Sigmoid colon (tissue), 7 donors: ENCODE data around the gene PRKD2. TPM values are rescaled to one million over a fixed set of nuclear protein-coding genes. Genes with fewer than 3 reads are reported as not detected.
"Not testable (repeated sequence)": the region's sequence is repeated elsewhere in the genome, so short reads cannot be mapped to it uniquely, and the experiment has no call there.

Experiments
- DNase-seq: peaks from one replicate; pipeline ENCODE4 v3.0.0-alpha.2; 2019
- H3K27ac ChIP-seq, 4 donors: fragments of 200-600 bp; sonication (generic); one replicate each; pipeline ENCODE4 v1.5.1; 2016 to 2019; ENCODE audit warnings: mild to moderate bottlenecking in 1 of 4
- H3K27me3 ChIP-seq, 3 donors: fragments of 200-600 bp; sonication (generic); one replicate each; pipeline ENCODE4 v1.5.1; 2019; ENCODE audit warnings: mild to moderate bottlenecking in 1 of 3
- H3K36me3 ChIP-seq, 4 donors: fragments of 200-600 bp; sonication (generic); one replicate each; pipeline ENCODE4 v1.5.1; 2016 to 2019
- H3K4me1 ChIP-seq, 4 donors: fragments of 200-600 bp; sonication (generic); one replicate each; pipeline ENCODE4 v1.5.1; 2017 to 2019
- H3K4me3 ChIP-seq, 4 donors: fragments of 200-600 bp; sonication (generic); one replicate each; pipeline ENCODE4 v1.5.1; 2017 to 2019; ENCODE audit warnings: mild to moderate bottlenecking in 2 of 4, moderate library complexity in 1 of 4
- H3K9me3 ChIP-seq, 4 donors: fragments of 200-600 bp in 3 of 4; sonication (generic) in 3 of 4; one replicate each; pipeline versions ENCODE4 v1.5.1 to v1.6.1; 2013 to 2019
- CTCF ChIP-seq, 4 experiments: fragments of 450-650 bp in 3 of 4; fragments of 200-600 bp in 1 of 4; IDR thresholded peaks; one replicate each; pipeline ENCODE4 v1.5.1; 2016 to 2019; ENCODE audit warnings: antibody characterized with exemption in 4 of 4, mild to moderate bottlenecking in 3 of 4, moderate library complexity in 2 of 4
- EP300 ChIP-seq, 4 donors: sonication (generic); formaldehyde crosslinking; IDR thresholded peaks; one replicate each; pipeline ENCODE4 v1.6.1; 2017; ENCODE audit warnings: antibody characterized with exemption in 4 of 4
- POLR2A ChIP-seq, 2 donors: fragments of 450-650 bp; IDR thresholded peaks; one replicate each; pipeline ENCODE4 v1.6.1; 2016; ENCODE audit warnings: antibody characterized with exemption in 2 of 2, mild to moderate bottlenecking in 2 of 2, moderate library complexity in 2 of 2
- POLR2AphosphoS5 ChIP-seq, 4 donors: sonication (generic); formaldehyde crosslinking; IDR thresholded peaks; one replicate each; pipeline ENCODE4 v1.6.1; 2017; ENCODE audit warnings: antibody characterized with exemption in 4 of 4
- WGBS, 2 donors: extraction: QIAGEN DNeasy Blood & Tissue Kit; methylation state at CpG; one replicate each; pipeline ENCODE4 v1.1.7; 2013; 5-methylcytosine and 5-hydroxymethylcytosine counted together
- intact Hi-C: fragments of 100-400 bp; cut with DNase I; formaldehyde crosslinking; loops from one replicate; pipeline ENCODE4 v1.15.1; 2023
- polyA plus RNA-seq, 3 donors: library from polyadenylated mRNA; stranded (reverse); fragments of 200-250 nt; gene quantifications; one replicate each; pipeline ENCODE4 v1.2.3, GENCODE V29; 2013
- total RNA-seq, 4 donors: library from RNA; depleted of rRNA; stranded (reverse); fragments of >200 nt; gene quantifications; one replicate each; pipeline ENCODE4 v1.1.0, GENCODE V29; 2016
- donor health status: healthy with polysubstance abuse.
- donor health status: Bipolar disorder and iron deficiency.
- donor health status: healthy.

Gene PRKD2
- total and polyA plus RNA-seq, 7 donors, result 14.7 to 51.7 (median 18.6) TPM

GRCh38 chr19:46714444-46715106, 2.3 kb downstream of the PRKD2 start:
- intact Hi-C loops, result no loop called here
- Histone ChIP-seq H3K4me3 (peak overlapping the region; percentile 60 to 86 (median 68)), H3K27ac (peak overlapping the region; percentile 84 to 92 (median 90)), H3K9me3 (no peaks in the 10 kb centered on the region), H3K27me3 (no peaks in the 10 kb centered on the region), H3K4me1 (peaks cover 0 to 45% (median 26%) of the 10 kb centered on the region in 4 donors), H3K36me3 (peaks cover 0 to 13% (median 7%) of the 10 kb centered on the region in 4 donors)
- no peak for DNase-seq
- TF ChIP-seq CTCF (IDR thresholded peaks at IDR 0.05), result no peak
- TF ChIP-seq POLR2A (IDR thresholded peaks at IDR 0.05), result no peak
- TF ChIP-seq EP300 (IDR thresholded peaks at IDR 0.05), result no peak
- no peak for TF ChIP-seq POLR2AphosphoS5 (IDR thresholded peaks at IDR 0.05)
- 2 to 3% methylated on average over 12 of the region's 12 CpGs for WGBS, 2 donors

GRCh38 chr19:46713781-46714443, 3.0 kb downstream of the PRKD2 start:
- peak; percentile 96 for DNase-seq

GRCh38 chr19:46712768-46713338, 4.1 kb downstream of the PRKD2 start:
- WGBS, 2 donors, result 88 to 89% methylated on average over 6 of the region's 6 CpGs
- H3K36me3 ChIP-seq, result peaks cover 0 to 25% (median 7%) of the 10 kb centered on the region in 4 donors
- peaks cover 0 to 39% (median 22%) of the 10 kb centered on the region in 4 donors for H3K4me1 ChIP-seq
- intact Hi-C loops, H3K27me3 ChIP-seq, H3K27ac ChIP-seq, DNase-seq, H3K9me3 ChIP-seq, H3K4me3 ChIP-seq: not testable (repeated sequence)

More at GRCh38 chr19:46713781-46714443, 3.0 kb downstream of the PRKD2 start:
- intact Hi-C loops, result no loop called here
- TF ChIP-seq POLR2AphosphoS5 (IDR thresholded peaks at IDR 0.05) (peak in 2 of 4 donors; percentile 26 to 61), CTCF (IDR thresholded peaks at IDR 0.05) (no peak)
- H3K27me3 ChIP-seq, result no peaks in the 10 kb centered on the region
- WGBS, 2 donors, result 0% methylated on average over 39 of the region's 39 CpGs
- H3K9me3 ChIP-seq, result no peaks in the 10 kb centered on the region
- peak overlapping the region; percentile 60 to 86 (median 68) for H3K4me3 ChIP-seq
- H3K4me1 ChIP-seq, result peaks cover 0 to 45% (median 26%) of the 10 kb centered on the region in 4 donors
- peaks cover 0 to 19% (median 7%) of the 10 kb centered on the region in 4 donors for H3K36me3 ChIP-seq
- H3K27ac ChIP-seq, result peak overlapping the region; percentile 84 to 92 (median 90)

GRCh38 chr19:46710687-46711086, 6.2 kb downstream of the PRKD2 start:
- intact Hi-C loops, result no loop called here
- peaks cover 0 to 46% (median 11%) of the 10 kb centered on the region in 4 donors for H3K36me3 ChIP-seq
- H3K4me1 ChIP-seq, result peaks cover 0 to 23% (median 12%) of the 10 kb centered on the region in 4 donors
- H3K27ac ChIP-seq, result no peak overlapping the region
- H3K27me3 ChIP-seq, result no peaks in the 10 kb centered on the region
- TF ChIP-seq POLR2AphosphoS5 (IDR thresholded peaks at IDR 0.05), result no peak
- TF ChIP-seq CTCF (IDR thresholded peaks at IDR 0.05), result no peak
- TF ChIP-seq EP300 (IDR thresholded peaks at IDR 0.05), result no peak
- no peak for TF ChIP-seq POLR2A (IDR thresholded peaks at IDR 0.05)
- H3K9me3 ChIP-seq, result no peaks in the 10 kb centered on the region
- 84 to 89% methylated on average over 25 of the region's 25 CpGs for WGBS, 2 donors
- no peak overlapping the region for H3K4me3 ChIP-seq
- no peak for DNase-seq
